GM12801 (cell line): ENCODE data around the gene ZW10.

Experiments used
- CTCF ChIP-seq: IDR thresholded peaks from one replicate; pipeline ENCODE4 v1.5.1; 2011; ENCODE audit warnings: control low read depth; ENCODE audit not compliant: insufficient read length; ENCODE audit errors: extremely low read depth

Gene ZW10

GRCh38 chr11:113694390-113694789, 79.1 kb downstream of the ZW10 start:
- TF ChIP-seq CTCF = no peak

- TF ChIP-seq CTCF = no peak
These were observed 80.5 kb downstream of the ZW10 start for GRCh38 chr11:113693030-113693429.

- TF ChIP-seq CTCF = no peak
These were observed 82.6 kb downstream of the ZW10 start for GRCh38 chr11:113690619-113691569.

- TF ChIP-seq CTCF = no peak
These were observed 83.5 kb downstream of the ZW10 start for GRCh38 chr11:113689768-113690618.

GRCh38 chr11:113685654-113686359, 87.7 kb downstream of the ZW10 start:
- TF ChIP-seq CTCF = no peak

- no peak for TF ChIP-seq CTCF
These were observed 89.0 kb downstream of the ZW10 start for GRCh38 chr11:113684496-113684895.
